ENCODE results near the gene IWS1. TPM values are rescaled to one million over a fixed set of nuclear protein-coding genes. Genes with fewer than 3 reads are reported as not detected.

Gene IWS1
- total and polyA plus RNA-seq, 9 of the 15 experiments (the other 6 are each of a cell fraction or from before 2014, with no cell fraction given), result 20.8 to 67.2 (median 46.6) TPM

DNA sequence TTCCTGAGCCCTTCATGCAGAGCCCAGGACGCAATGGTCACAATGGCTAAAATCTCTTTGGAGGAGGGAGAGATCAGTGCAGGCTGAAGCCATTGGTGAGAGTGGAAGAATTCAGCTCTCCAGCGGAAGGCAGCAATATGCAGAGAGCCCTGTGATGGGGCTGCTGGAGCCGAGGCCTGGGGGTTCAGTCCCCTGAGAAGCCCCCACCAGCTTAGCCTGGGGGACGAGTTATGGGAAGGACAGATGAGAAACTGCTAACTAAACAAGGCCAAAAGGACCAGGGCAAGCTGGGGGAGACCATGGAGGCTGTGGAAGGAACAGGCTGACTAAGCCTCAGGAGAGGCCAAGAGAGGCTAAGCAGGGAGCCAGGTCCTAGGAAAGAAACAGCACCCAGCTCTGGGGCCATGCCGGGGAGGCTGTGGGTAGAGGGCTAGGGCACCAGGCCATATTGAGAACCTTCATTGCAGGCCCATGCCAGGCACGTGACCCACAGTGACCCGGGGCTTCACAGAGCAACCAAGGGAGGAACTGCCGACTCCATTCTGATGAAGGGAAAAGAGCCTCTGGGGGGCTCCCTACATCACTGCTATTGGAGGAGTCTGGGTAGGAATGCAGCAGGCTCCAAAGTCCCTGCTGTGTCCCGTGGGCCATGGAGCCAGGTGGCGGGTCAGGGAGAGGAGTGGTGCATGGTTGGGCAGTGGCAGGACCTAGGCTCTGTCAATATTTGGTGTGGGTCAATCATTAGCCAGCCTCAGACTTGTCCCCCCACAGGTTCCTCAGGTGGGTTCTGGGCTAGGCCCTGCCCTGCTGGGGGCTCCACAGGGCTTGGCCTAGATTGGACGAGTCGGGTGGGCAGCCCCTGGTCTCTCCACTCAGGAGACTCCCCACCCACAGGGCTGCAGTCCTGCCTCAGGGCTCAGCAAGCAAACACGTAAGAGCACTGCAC, 88.2 kb downstream of the IWS1 start:
- H3K4me2 ChIP-seq (ENCODE audit: insufficient read depth, low read length), result no peak overlapping the region
- ChIA-PET POLR2A (interaction anchor here (1.0 to 1.1 kb wide), 2 partner anchors 9 to 177 kb away, joined by 3 to 4 read pairs; no protein-coding TSS in a partner anchor), CTCF (ENCODE audit: low intra/inter-chr PET ratio) (no interaction called here)
- intact Hi-C loops (cut with micrococcal nuclease) (no loop called here), in situ Hi-C loops (cut with MboI) (no loop called here)
- peaks cover 0 to 7% of the 10 kb centered on the region in 2 experiments; a peak in 2 of 5 replicates for H3K27me3 ChIP-seq (ENCODE audit: control insufficient read depth in 2 of 2, insufficient read depth in 2 of 2, low read length in 2 of 2)
- H3K79me2 ChIP-seq (ENCODE audit: control insufficient read depth, insufficient read depth, low read length), result no peaks in the 10 kb centered on the region
- H3K4me3 ChIP-seq, result no peak overlapping the region
- no peaks in the 10 kb centered on the region for H4K20me1 ChIP-seq (replicated peaks; ENCODE audit: control insufficient read depth, insufficient read depth, low read length)
- FAIRE-seq, result no peak
- H3K9me1 ChIP-seq (ENCODE audit: control insufficient read depth, insufficient read depth, low read length), result no peaks in the 10 kb centered on the region
- no TSS peak for BruUV-seq (replicated peaks)
- no peak for DNase-seq (ENCODE audit: extremely low read depth in 1 of 4, low spot score in 3 of 4)
- no peaks in the 10 kb centered on the region for H3K4me1 ChIP-seq (replicated peaks in 1 of 2; ENCODE audit: control insufficient read depth in 2 of 2, insufficient read depth in 2 of 2, low read length in 2 of 2)
- TF ChIP-seq ZKSCAN8 (CRISPR knock-in tag; IDR thresholded peaks at IDR 0.05) (no peak), LARP7 (IDR thresholded peaks at IDR 0.05) (no peak), CBX2 (IDR thresholded peaks at IDR 0.05; ENCODE audit: insufficient read depth, low read length, poor library complexity, severe bottlenecking) (no peak), PKNOX1 (IDR thresholded peaks at IDR 0.05) (no peak), FOXP1 (CRISPR knock-in tag; IDR thresholded peaks at IDR 0.05) (no peak), SPI1 (IDR thresholded peaks at IDR 0.05; ENCODE audit: borderline replicate concordance, low read depth, low read length) (0 out of 2 replicates have a peak, but pooled peaks have one; percentile 34)
- H3K9ac ChIP-seq (ENCODE audit: insufficient read depth in 1 of 2, low read depth in 2 of 2, low read length in 2 of 2), result peak overlapping the region in 1 of 2 experiments; percentile 17; a peak in 1 of 4 replicates
- H3K27ac ChIP-seq (ENCODE audit: extremely low read depth, low read depth, low read length), result no peak overlapping the region
- WGBS (ENCODE audit: insufficient coverage, low coverage, missing lambda C conversion rate), result 18% methylated on average over 11 of the region's 13 CpGs
- H2AFZ ChIP-seq (ENCODE audit: low read depth, low read length), result no peak overlapping the region
- no peaks in the 10 kb centered on the region for H3K36me3 ChIP-seq (ENCODE audit: control insufficient read depth, insufficient read depth, low read length)
- ATAC-seq, result peak; percentile 61
- no peaks in the 10 kb centered on the region for H3K9me3 ChIP-seq (replicated peaks; ENCODE audit: control insufficient read depth, insufficient read depth, low read depth, low read length)
